IPS-NIHi7 (cell line): ENCODE data around the gene CIROP.

Experiments
- DNase-seq: peaks from one replicate; pipeline ENCODE4 v3.0.0; 2012; ENCODE audit warnings: mixed read lengths; ENCODE audit errors: extremely low spot score

Gene CIROP

GRCh38 chr14:23066855-23067744, 37.7 kb downstream of the CIROP start:
- no peak for DNase-seq

GRCh38 chr14:23066368-23066767, 38.4 kb downstream of the CIROP start:
- no peak for DNase-seq

- DNase-seq: no peak
Measured at GRCh38 chr14:23063601-23064000, 41.2 kb downstream of the CIROP start.

- DNase-seq: no peak
Measured at GRCh38 chr14:23062002-23062401, 42.8 kb downstream of the CIROP start.

- no peak for DNase-seq
Measured at GRCh38 chr14:23060536-23061260, 44.1 kb downstream of the CIROP start.

GRCh38 chr14:23058654-23059504, 45.9 kb downstream of the CIROP start:
- no peak for DNase-seq

- DNase-seq: peak; percentile 89
Measured at GRCh38 chr14:23057757-23058653, 46.8 kb downstream of the CIROP start.

- peak; percentile 80 for DNase-seq
Measured at GRCh38 chr14:23056956-23057756, 47.6 kb downstream of the CIROP start, which contains the start of gene CDH24. Gene CDH24, minus strand, starts transcription at chr14:23057520. Its CDS starts 1,787 bp downstream, at chr14:23055733.

GRCh38 chr14:23056145-23056955, 48.4 kb downstream of the CIROP start:
- peak; percentile 88 for DNase-seq

GRCh38 chr14:23055621-23056144, 49.1 kb downstream of the CIROP start:
- no peak for DNase-seq

- DNase-seq: no peak
Measured at GRCh38 chr14:23055147-23055550, 49.6 kb downstream of the CIROP start.

GRCh38 chr14:23054000-23054811, 50.6 kb downstream of the CIROP start:
- DNase-seq: no peak

GRCh38 chr14:23053426-23053825, 51.4 kb downstream of the CIROP start:
- no peak for DNase-seq

GRCh38 chr14:23052671-23053070, 52.1 kb downstream of the CIROP start:
- DNase-seq: no peak

- DNase-seq: peak; percentile 72
Measured at GRCh38 chr14:23052182-23052623, 52.6 kb downstream of the CIROP start.

GRCh38 chr14:23051141-23052057, 53.4 kb downstream of the CIROP start:
- DNase-seq: no peak
